ENCODE measurements around the gene COL20A1. TPM values are rescaled to one million over a fixed set of nuclear protein-coding genes. Genes with fewer than 3 reads are reported as not detected.

COL20A1 gene
- total RNA-seq, 4 donors from 2014 or later = 0.20 to 0.44 TPM; not detected in 2

DNA sequence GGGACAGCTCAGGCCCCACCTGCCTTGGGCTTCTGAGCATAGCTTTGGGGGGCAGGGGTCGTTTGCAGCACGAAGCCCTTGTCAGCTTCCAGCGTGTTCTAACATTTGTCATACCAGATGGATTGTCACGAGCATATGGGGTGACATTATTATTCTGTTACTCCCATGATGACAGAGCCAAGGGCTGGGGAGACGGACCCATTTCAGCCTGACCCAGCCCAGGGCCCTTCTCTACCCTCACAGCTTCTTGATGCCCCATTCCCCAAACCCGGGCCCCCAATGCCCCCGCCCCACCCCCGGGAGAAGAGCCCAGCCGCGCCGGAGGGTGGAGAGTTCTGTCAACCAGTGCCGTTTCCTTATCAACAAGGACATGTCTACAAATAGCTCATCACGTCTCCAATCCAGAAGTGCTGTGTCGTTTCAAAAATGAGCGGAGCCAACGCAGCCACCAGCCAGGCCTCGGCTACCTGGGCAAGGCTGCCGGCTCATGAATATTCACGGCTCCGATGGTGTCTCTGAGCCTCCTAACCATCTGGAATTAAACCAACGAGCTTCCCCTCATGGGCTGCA is 77.7 kb downstream of the COL20A1 start:
- no peak for DNase-seq (ENCODE audit: low spot score in 2 of 2)

DNA sequence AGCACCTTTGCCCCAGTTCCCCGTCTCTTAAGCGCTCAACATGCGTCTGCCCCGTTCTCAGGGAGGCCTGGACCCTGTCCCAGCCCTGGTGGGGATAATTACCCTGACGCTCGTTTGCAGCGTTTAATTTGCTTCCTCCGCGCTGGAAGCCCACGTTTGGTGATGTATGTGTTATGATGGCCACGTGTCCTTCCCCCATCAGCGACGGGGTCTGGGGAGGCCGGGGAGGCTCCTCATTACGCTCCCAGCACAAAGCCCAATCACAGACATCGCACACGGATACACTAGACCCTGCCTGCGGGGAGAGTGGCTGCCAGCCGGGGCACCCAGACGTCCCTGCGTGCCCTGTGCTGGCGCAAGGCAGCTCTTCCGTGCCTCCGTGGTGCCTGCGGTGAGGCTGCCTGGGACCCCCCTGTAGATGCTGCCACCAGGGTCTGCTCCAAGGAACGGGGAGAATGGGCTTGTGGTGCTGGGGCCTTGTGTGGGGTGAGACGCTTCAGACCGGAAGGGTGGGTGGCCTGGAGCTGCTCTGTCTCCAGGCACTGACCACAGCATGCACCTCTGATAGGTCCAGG is 78.4 kb downstream of the COL20A1 start:
- Histone ChIP-seq H3K9me3 (no peaks in the 10 kb centered on the region), H3K4me3 (no peak overlapping the region), H3K27me3 (peaks cover 0 to 84% of the 10 kb centered on the region in 2 donors), H3K27ac (no peak overlapping the region), H3K36me3 (no peaks in the 10 kb centered on the region), H3K4me1 (no peaks in the 10 kb centered on the region)
- WGBS, 2 donors = 53 to 65% methylated on average over 24 to 25 of the region's 28 CpGs
- TF ChIP-seq, protein P1, sequence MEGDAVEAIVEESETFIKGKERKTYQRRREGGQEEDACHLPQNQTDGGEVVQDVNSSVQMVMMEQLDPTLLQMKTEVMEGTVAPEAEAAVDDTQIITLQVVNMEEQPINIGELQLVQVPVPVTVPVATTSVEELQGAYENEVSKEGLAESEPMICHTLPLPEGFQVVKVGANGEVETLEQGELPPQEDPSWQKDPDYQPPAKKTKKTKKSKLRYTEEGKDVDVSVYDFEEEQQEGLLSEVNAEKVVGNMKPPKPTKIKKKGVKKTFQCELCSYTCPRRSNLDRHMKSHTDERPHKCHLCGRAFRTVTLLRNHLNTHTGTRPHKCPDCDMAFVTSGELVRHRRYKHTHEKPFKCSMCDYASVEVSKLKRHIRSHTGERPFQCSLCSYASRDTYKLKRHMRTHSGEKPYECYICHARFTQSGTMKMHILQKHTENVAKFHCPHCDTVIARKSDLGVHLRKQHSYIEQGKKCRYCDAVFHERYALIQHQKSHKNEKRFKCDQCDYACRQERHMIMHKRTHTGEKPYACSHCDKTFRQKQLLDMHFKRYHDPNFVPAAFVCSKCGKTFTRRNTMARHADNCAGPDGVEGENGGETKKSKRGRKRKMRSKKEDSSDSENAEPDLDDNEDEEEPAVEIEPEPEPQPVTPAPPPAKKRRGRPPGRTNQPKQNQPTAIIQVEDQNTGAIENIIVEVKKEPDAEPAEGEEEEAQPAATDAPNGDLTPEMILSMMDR (IDR thresholded peaks at IDR 0.05) = no peak
- no peak for TF ChIP-seq EP300 (IDR thresholded peaks at IDR 0.05)
- TF ChIP-seq POLR2A (IDR thresholded peaks at IDR 0.05) = no peak
- no peak for DNase-seq (ENCODE audit: low spot score in 2 of 2)

More for the DNA sequence above, 77.7 kb downstream of the COL20A1 start:
- TF ChIP-seq POLR2A (IDR thresholded peaks at IDR 0.05) = no peak
- WGBS, 2 donors = 42 to 46% methylated on average over 19 to 21 of the region's 21 CpGs
- peaks cover 0 to 82% of the 10 kb centered on the region in 2 donors for H3K27me3 ChIP-seq
- no peaks in the 10 kb centered on the region for H3K9me3 ChIP-seq
- H3K27ac ChIP-seq = no peak overlapping the region
- H3K4me1 ChIP-seq = no peaks in the 10 kb centered on the region
- H3K36me3 ChIP-seq = no peaks in the 10 kb centered on the region
- no peak overlapping the region for H3K4me3 ChIP-seq

DNA sequence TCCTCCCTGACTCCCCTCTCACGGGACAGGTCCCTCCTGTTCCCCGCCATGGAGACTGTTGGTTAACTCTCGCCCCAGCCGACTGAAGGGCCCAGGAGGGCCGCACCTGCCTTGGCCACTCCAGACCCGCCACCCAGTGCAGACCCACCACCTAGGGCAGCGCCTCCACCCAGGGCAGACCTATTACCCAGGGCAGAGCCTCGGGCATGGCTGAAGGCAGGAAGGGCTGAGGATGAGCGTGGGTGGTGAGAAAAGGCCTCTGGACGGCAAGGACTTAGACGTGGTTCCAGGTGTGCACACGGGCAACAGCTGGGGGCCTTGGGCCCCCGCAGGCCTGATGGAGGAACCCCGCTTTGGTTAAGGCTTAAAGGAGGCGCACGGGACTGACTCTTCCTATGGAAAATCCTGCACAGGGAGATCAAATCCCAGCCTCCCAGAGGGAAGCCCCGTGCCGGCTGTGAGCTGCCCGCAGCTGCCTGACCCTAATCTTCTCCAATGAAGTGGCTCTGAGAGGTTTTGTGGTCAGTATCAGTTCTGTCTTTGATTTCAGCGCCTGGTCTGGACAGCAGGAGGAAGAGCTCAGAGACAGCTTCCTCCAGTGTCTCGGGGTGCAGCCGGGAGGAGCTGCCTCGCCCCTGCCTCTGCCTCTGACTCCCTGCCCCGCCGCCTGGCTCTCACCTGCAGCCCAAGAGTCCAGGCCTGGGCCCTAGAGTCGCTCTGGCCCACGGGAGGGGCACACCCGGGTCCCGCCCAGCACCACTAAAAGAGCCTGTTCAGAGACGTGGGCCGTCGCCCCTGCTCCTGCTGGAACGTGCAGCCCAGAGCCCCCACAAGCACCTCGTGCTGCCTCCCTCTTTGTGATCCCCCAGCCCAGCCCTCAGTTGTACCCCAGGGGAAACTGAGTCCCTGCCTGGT is 80.2 kb downstream of the COL20A1 start:
- no peak for DNase-seq (ENCODE audit: low spot score in 2 of 2)
- TF ChIP-seq EP300 (IDR thresholded peaks at IDR 0.05) = no peak
- TF ChIP-seq, protein P1 (IDR thresholded peaks at IDR 0.05) = no peak
- no peak for TF ChIP-seq POLR2A (IDR thresholded peaks at IDR 0.05)
- no peaks in the 10 kb centered on the region for H3K9me3 ChIP-seq
- peaks cover 0 to 84% of the 10 kb centered on the region in 2 donors for H3K27me3 ChIP-seq
- no peak overlapping the region for H3K27ac ChIP-seq
- no peaks in the 10 kb centered on the region for H3K36me3 ChIP-seq
- no peak overlapping the region for H3K4me3 ChIP-seq
- no peaks in the 10 kb centered on the region for H3K4me1 ChIP-seq
- 65 to 68% methylated on average over 19 to 28 of the region's 34 CpGs for WGBS, 2 donors

DNA sequence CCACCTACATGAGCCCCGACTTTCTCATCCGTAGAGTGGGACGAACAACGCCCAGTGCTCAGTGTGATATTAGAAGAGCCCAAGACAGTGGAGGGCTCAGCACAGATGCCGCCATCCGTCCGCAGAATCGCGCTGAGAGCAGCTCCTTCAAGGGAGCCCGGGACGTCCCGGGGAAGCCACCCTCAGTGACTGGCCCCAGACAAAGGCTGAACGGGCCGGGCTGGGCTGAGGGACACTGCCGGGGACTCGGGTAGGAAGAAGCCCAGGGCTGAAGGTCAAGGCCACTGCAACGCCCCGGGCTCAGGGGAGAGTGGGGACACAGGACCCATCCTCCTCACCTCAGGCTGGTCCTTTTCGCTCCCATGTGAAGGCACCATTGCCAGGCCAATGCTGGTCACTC is 81.0 kb downstream of the COL20A1 start:
- TF ChIP-seq, protein P1 (IDR thresholded peaks at IDR 0.05) = no peak
- no peak for TF ChIP-seq POLR2A (IDR thresholded peaks at IDR 0.05)
- no peak for TF ChIP-seq EP300 (IDR thresholded peaks at IDR 0.05)
- DNase-seq (ENCODE audit: low spot score in 2 of 2) = no peak
- no peaks in the 10 kb centered on the region for H3K9me3 ChIP-seq
- WGBS, 2 donors = 68 to 83% methylated on average over 16 to 19 of the region's 19 CpGs
- H3K4me3 ChIP-seq = no peak overlapping the region
- peaks cover 0 to 83% of the 10 kb centered on the region in 2 donors for H3K27me3 ChIP-seq
- no peaks in the 10 kb centered on the region for H3K36me3 ChIP-seq
- H3K27ac ChIP-seq = no peak overlapping the region
- H3K4me1 ChIP-seq = no peaks in the 10 kb centered on the region

DNA sequence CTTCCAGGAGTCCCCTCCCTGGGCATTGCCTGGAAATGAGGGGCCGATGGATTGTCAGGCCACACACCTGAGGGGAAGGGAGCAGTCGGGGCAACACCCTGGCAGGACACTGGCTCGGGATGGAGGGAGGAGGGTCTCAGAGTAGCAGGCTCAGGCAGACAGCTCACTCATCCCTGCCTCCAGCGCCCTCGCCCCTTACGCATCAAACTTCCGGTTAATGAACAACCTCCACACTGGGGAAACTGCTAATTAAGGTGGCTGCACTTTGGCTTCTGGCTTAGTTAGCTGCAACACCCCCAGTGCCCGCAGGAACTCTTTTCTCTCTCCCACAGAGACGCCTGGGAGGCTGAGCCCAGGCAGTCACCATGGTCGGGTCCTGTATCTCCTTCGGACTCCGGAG is 81.5 kb downstream of the COL20A1 start:
- H3K36me3 ChIP-seq = no peaks in the 10 kb centered on the region
- H3K4me1 ChIP-seq = no peaks in the 10 kb centered on the region
- no peak for DNase-seq (ENCODE audit: low spot score in 2 of 2)
- no peak overlapping the region for H3K4me3 ChIP-seq
- H3K27ac ChIP-seq = no peak overlapping the region
- H3K27me3 ChIP-seq = peaks cover 0 to 88% of the 10 kb centered on the region in 2 donors
- TF ChIP-seq, protein P1 (IDR thresholded peaks at IDR 0.05) = no peak
- no peak for TF ChIP-seq EP300 (IDR thresholded peaks at IDR 0.05)
- no peak for TF ChIP-seq POLR2A (IDR thresholded peaks at IDR 0.05)
- WGBS, 2 donors = 59 to 62% methylated on average over 6 to 11 of the region's 12 CpGs
- no peaks in the 10 kb centered on the region for H3K9me3 ChIP-seq

All from tibial nerve (tissue), 4 donors.